SW480 (cell line): ENCODE measurements around the gene MOB3B.

Experiments used
- DNase-seq: peaks from one replicate; pipeline ENCODE4 v3.0.0-alpha.2; 2016; ENCODE audit warnings: low spot score

MOB3B gene

DNA sequence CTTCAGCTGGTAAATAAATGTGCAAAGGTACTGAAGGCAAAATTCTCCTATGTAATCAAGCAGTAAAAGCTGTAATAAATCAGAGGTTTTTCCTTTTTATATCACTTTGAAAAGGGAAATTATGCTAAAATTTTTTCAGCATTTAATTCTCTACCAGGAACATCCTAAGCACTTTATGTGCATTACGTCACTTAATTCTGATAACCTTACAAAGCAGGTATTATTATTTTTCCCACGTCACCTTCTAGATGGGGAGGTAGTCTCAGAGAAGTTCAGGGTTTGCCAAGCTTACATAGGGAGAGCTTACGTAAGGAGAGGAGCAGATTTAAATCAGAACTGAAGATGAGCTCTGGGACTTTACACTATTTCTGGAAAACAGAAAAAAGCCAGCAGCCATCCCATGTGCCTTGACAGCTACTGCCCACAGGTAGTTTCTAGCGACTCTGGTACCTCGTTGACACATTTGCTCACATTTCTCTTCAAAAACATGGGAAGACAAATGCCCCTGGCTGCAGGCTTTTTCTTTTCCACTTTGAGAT is 84.5 kb downstream of the MOB3B start:
- DNase-seq, result no peak

GRCh38 chr9:27442464-27442863 is 87.2 kb downstream of the MOB3B start:
- no peak for DNase-seq

DNA sequence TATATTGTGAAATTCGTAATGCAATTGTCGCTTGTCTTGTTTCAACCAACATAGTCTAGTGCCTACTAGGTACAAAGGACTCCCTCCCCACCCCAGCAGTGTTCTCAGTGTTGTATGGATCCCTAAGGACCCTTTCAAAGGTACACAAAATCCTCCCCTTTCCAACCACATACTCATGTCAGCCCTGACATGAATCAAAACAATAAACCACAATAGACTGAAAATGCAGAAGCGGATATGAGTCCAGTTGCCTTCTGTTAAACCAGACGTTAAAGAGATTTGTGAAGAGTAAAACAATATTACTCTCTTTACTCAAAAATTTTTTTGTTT is 87.9 kb downstream of the MOB3B start:
- no peak for DNase-seq

- DNase-seq, result no peak
Measured at GRCh38 chr9:27440888-27441740, 88.5 kb downstream of the MOB3B start.

GRCh38 chr9:27438522-27438921 is 91.1 kb downstream of the MOB3B start:
- no peak for DNase-seq

- DNase-seq, result no peak
Measured at GRCh38 chr9:27437652-27438373, 91.8 kb downstream of the MOB3B start.

- no peak for DNase-seq
Measured at GRCh38 chr9:27436234-27436633, 93.4 kb downstream of the MOB3B start.

- no peak for DNase-seq
Measured at GRCh38 chr9:27433631-27434325, 95.8 kb downstream of the MOB3B start.

DNA sequence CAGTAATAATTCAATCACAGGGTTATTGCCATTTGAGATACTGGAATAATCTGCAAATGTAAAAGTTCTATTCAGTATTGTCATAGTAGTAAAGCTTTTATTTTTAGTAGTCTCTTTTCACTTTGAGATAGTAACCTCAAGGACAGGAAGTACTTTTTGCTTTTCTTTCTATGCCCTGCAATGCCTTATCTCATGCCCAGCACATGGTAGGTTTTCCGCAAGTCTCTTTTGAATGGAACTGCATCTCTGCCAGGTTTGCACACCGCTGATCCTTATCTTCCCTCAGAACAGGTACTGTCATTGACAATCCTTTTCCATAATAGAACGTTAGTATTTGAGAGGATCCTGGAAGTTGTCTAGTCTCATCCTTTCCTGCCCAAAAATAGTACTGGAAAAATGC is 97.3 kb downstream of the MOB3B start:
- DNase-seq, result no peak

GRCh38 chr9:27431543-27432147 is 98.0 kb downstream of the MOB3B start:
- DNase-seq, result no peak

DNA sequence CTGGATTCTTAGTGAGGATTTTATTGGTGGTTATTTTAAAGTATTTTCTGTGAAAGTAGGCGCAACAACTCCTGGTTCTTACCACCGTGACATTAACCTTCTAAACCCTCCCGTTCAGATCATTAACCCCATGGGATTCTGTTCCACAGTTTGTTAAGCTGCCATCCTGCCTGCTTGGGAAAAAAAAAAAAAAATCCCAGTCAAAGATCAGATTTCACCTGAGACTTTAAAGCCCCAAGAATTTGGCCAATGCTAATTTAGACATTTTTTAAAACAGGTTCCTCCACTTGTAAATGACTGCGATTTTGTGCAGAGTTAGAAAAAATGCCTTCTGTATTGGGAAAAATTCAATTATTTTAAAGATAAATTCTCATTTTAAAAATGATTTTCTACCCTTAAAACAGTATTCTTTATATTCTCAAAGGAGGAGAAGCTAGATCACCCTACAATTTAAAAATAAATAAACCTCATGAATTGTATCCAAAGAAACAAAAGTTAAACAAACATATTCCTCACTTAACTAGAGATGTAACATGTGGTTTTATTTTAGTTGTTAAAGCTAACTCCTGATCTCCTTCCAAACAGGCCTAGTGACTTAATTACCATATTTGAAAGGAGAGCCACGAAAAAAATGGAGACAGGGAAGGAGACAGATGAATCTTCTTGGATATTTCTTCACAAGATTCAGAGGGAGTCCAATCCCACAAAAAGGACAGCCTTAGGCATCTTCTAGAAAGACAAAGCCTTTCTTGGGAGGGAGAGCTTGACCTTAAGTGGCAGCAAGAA is 98.7 kb downstream of the MOB3B start:
- no peak for DNase-seq

DNA sequence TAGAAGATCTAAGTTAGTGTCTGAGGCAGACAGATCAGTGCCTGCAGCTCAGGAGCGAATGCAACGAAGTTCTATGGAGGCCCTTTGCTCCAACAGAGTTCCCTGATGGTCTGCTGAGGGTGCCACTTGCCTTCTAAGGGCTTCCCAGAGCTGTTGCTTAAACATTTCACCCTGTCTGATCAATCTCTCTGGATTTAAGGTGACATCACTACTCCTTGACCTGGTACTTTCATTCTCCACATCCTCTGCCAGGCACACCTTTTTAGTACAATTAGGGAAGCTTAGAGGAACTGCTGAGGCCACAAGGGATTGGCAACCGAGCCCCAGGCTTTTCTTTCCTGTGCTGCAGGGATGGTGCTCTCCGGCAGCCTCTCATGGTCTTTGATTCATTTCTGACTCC is 99.7 kb downstream of the MOB3B start:
- DNase-seq, result no peak

DNA sequence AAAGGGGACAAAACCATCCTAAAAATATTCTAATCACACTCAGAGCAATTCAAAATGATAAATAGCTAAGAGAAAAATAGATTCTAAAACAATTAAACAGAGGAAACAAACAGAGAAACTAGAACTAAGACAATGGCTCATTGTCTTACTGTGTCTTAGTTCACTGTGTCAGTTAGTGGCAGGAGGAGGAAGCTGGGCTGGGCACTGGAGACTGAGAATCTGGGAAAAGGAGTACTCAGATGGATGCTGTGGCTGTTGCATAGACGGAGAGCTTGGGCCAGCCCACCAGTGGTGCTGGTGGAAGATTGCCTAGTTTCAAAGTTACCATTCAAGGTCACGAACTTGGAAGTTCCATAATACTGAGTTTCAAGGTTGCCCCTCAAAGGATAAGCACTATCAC is 100.2 kb downstream of the MOB3B start:
- DNase-seq, result no peak

DNA sequence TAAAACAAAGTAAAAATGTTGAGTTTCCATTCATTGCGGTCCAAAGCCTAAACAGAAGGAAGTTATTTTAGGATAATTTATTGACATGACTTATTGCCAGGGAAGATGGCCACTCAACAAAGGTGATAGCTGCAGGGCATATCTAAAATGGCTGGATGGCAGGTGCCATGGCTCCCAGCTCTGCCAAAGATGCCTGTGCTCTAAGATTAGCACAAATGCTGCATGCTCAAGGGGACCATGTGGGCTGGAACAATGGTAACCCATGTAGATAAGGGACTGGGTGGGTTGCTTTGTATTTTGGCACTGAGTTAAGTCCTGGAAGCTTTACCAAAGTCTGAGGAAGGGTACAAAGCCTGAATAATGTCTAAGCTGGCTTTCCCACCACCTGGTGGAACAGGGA is 101.1 kb downstream of the MOB3B start:
- no peak for DNase-seq

GRCh38 chr9:27427272-27427643 is 102.4 kb downstream of the MOB3B start:
- peak; percentile 34 for DNase-seq

- DNase-seq, result no peak
Measured at GRCh38 chr9:27426511-27427271, 102.9 kb downstream of the MOB3B start.

GRCh38 chr9:27425827-27426510 is 103.6 kb downstream of the MOB3B start:
- no peak for DNase-seq

DNA sequence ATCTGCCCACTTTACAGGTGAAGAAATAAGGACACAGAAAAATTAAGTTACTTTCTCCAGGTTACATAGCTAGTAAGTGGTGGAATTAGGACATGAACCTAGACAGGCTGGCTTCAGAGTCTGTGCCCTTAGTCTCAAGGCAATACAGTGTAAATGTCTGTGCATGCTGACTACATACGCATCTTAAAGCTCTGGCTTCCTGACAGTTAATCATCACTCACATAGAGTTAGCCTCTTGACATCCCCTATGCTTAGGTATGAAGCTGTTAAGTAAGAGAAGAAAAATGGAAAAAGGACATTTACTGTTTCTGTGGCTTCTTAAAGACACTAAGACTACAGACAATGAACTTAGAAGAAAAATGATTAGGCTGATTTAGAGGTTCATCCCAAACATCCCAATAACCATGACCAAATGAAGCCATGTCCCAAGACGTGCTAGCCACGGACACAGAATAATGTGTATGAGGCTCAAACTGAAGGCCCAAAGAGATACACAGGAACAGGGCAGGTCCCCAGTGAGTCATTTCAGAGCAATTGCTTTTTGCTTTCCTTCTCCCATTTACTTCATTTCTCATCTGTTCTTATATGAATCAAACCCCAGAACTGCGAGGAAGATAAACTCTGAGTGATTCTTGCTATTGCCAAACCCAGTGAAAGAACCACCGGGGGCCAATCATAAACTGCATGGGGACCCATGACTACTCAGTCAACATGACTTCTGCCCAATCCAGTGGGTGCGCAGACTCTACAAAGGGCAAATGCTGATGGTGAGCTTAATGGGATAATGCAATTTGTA is 105.5 kb downstream of the MOB3B start:
- DNase-seq, result no peak

DNA sequence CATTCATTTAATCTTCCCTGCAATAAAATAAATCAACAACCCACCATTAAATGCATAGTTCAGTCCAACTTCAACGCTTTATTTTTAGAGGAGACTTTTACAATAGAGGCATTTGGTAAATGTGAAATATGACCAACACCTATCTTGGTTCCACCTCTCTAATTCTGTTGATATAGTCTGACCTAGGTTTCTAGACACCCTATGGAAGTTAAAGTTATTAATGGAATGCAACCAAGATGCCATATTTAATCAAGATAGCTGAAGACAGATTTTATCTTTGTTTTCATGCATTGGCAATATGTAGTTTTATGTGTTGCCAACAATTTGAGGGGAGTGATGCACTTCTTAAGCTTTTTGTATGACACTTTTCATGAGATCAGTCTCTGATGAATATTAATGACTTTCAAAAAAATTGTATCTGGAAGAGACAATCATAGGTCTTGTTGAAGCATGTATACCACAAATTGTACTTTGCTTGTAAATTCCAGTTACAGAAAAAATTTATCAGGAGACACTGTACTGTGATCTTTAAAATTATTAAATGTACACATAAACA is 107.3 kb downstream of the MOB3B start:
- no peak for DNase-seq
